GM12892 (cell line): Measurements from ENCODE around the gene MRPS6.

Experiments used
- POLR2A ChIP-seq: IDR thresholded peaks from 2 replicates; pipeline ENCODE4 v1.6.1; 2011; ENCODE audit warnings: low read depth, low read length, control low read depth
- POLR2AphosphoS5 ChIP-seq: IDR thresholded peaks from 2 replicates; pipeline ENCODE4 v1.6.1; 2011; ENCODE audit warnings: low read depth, low read length, control low read depth

DNA sequence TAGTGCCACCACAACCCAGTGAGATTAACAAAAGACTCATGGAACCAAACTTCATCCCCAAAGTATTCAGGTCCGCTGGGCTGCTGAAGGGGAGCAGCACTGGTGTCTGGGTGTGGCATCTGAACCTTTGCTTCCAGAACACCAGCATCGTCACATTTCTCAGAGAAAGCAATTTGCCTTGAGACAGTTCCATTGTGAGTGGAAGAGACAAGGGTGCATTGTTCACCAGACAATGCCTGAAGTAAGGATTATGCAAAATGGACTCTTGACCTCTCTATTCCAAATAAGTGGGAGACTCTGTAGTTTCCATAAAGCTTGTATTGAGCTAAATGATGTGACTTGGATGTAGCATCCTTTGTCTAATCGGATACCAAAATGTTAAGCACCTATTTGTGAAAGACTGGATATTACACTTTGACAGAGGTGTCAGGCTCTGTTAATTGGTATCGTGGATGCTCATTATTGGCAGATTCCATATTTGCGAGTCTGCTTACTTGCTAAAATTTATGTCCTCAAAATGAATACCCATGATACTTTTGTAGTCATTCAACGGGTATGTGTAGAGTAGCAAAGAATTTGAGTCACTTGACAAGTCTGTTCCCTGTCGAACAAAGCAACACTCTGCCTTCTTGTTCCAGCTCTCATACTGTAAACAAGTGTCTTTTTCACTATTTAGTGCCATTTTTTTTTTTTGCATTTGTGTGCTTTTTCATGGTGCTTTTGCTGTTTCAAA lies 75.6 kb downstream of the MRPS6 start:
- TF ChIP-seq POLR2AphosphoS5 (no peak), POLR2A (no peak)
